Measurements from ENCODE around the gene BCAS1. TPM values are rescaled to one million over a fixed set of nuclear protein-coding genes. Genes with fewer than 3 reads are reported as not detected.

The BCAS1 gene
- total RNA-seq, 1 experiment from 2014 or later = 0.17 TPM

Small RNA genes lying within 50 kb of the gene (microRNA-seq; reads per million reads assigned to microRNA genes)
- gene MIR4756 (ENCODE audit: borderline number of aligned reads) = not detected

Other genes with a start within 250 kb of the BCAS1 start
- 267 TPM for gene CYP24A1, start 103.4 kb upstream of the BCAS1 start, total RNA-seq (2021; ENCODE audit: unreplicated experiment)
- 71.5 TPM for gene PFDN4, start 137.5 kb upstream of the BCAS1 start, total RNA-seq (2021; ENCODE audit: unreplicated experiment)